ENCODE data around the gene TTLL3.

TTLL3 gene

GRCh38 chr3:9808345-9809037 is 1.6 kb upstream of the TTLL3 start:
- peak in 1 of 2 experiments; percentile 64 for DNase-seq

- no peak for DNase-seq
Observed at GRCh38 chr3:9809239-9809614, 835 bp upstream of the TTLL3 start.

- peak in 1 of 2 experiments; percentile 18 for DNase-seq
Observed at GRCh38 chr3:9810433-9810770, 340 bp downstream of the TTLL3 start.

- DNase-seq, result no peak
Observed at GRCh38 chr3:9810846-9811245, 784 bp downstream of the TTLL3 start.

DNA sequence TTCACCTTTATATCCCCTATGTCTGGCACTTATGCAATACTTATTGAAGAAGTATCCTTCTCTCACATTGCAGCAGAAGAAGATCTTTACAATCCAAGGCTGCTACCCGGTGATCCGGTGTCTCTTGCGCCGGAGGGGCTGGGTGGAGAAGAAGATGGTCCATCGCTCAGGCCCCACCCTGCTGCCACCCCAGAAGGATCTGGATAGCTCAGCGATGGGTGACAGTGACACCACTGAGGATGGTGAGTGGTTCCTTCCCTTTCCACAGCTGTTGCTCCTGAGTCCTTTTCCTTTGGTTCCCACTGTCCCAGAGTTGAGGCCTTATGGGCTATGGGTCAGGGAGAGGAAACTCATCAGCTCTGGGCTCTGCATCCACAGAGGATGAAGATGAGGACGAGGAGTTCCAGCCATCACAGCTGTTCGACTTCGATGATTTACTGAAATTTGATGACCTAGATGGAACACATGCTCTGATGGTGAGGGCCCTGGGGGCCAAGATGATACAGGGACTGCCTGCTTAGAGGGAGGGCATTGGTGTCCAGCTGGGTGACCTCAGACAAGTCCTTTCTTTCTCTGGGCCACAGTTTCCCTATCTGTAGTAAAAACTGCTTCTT is 2.9 kb downstream of the TTLL3 start:
- DNase-seq, result no peak

DNA sequence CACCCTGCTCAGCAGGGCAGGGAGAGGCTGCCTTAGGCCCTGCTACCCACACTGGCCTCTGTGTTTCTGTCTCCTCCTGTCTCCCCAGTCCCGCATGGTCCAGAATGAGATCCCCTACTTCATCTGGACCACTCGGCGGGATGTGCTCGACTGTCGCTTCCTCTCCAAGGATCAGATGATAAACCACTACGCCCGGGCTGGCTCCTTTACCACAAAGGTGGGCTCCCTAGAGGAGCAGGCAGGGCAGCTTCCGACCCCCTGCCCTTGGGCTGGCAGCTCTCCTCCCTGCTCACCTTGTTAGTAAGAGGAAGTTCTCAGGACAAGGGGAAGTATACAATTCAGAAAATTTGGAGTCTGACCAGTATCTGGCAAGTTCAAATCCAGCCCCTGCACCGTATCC is 5.9 kb downstream of the TTLL3 start:
- no peak for DNase-seq

GRCh38 chr3:9817436-9817835 is 7.4 kb downstream of the TTLL3 start:
- no peak for DNase-seq

- DNase-seq, result no peak
Observed at GRCh38 chr3:9818666-9819335, 8.7 kb downstream of the TTLL3 start.

- DNase-seq, result no peak
Observed at GRCh38 chr3:9820543-9820942, 10.5 kb downstream of the TTLL3 start.

DNA sequence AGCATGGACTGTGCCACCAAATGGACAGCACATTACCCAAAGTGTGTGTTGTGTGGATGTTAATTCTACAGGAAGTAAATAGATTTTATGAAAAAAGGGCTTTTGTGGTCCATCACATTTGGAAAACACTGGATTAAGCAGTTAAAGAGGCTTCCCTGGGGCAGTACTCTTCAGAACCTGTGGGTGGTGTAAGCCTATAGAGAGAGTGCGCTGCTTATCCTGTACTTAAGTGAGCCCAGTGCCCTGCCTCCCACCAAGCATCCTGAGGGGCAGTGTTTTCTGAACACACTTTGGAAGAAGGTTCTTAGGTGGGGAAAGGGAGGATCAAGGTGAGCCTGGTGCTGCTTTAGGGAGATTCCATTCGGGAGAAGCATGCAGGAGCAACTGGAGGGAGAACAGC is 10.9 kb downstream of the TTLL3 start:
- peak in 1 of 2 experiments; percentile 28 for DNase-seq

- no peak for DNase-seq
Observed at GRCh38 chr3:9825451-9826040, 15.5 kb downstream of the TTLL3 start.

- DNase-seq, result peak in 1 of 2 experiments; percentile 48
Observed at GRCh38 chr3:9826815-9827573, 16.9 kb downstream of the TTLL3 start.

DNA sequence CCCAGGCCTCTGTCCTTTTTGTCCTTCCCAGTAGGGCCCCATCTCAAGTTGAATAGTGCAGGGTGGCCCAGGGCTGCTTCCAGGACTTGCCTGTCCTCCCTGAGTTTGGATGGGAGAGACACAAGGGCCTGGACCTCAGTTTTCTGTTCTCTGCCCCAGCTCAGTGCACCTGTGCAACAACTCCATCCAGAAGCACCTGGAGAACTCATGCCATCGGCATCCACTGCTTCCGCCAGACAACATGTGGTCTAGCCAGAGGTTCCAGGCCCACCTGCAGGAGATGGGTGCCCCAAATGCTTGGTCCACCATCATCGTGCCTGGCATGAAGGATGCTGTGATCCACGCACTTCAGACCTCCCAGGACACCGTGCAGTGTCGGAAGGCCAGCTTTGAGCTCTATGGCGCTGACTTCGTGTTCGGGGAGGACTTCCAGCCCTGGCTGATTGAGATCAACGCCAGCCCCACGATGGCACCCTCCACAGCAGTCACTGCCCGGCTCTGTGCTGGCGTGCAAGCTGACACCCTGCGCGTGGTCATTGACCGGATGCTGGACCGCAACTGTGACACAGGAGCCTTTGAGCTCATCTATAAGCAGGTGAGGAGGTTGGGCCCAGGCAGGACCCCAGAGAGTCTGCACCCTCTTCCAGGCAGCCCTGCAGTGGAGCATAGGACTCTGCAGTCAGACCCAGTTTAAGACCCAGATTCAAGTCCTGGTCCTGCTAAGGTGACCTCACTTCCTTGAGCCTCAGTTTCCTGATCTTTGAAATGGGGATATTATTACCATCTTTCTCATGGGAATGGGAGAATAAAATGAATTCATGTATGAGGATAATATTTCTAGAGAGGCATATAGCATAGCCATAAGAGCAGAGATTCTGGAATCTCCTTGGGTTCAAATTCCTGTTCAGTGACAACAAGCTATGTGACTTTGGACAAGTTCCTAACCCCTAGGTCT is 19.0 kb downstream of the TTLL3 start:
- no peak for DNase-seq

GRCh38 chr3:9831253-9831652 is 21.2 kb downstream of the TTLL3 start:
- DNase-seq, result no peak

DNA sequence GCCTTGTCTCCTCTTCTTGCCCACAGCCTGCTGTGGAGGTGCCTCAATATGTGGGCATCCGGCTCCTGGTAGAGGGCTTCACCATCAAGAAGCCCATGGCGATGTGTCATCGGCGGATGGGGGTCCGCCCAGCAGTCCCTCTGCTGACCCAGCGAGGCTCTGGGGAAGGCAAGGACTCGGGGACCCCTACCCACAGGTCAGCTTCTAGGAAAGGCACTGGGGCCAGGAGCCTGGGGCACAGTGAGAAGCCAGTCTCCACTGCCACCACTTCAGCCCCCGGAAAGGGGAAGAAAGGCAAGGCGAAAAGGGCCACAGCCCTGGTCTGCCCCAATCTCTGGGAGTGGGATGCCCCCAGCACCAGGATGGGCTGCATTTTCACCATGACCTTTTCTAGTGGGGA is 23.0 kb downstream of the TTLL3 start:
- DNase-seq, result no peak

- DNase-seq, result no peak
Observed at GRCh38 chr3:9834520-9835380, 24.7 kb downstream of the TTLL3 start.

- no peak for DNase-seq
Observed at GRCh38 chr3:9837701-9838582, 27.9 kb downstream of the TTLL3 start.

GRCh38 chr3:9838856-9839255 is 28.8 kb downstream of the TTLL3 start:
- DNase-seq, result no peak

DNA sequence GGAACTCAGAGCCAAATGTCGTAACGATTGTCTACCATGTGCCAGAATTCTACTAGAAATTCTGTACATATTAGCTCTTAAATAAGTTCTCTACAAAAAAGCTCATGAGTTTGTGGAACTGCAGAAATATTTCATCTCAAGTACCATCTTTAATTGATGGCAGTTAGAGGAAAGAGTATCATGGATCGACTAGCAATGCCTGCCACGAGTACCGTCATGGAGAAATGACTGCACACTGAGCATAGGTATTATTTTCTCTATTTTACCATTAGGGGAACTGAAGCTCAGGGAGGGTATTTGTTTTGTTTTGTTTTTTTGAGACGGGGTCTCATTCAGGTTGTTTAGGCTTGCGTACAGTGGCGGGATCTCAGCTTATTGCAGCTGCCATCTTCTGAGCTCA is 31.0 kb downstream of the TTLL3 start:
- no peak for DNase-seq
